H1 (cell line): ENCODE results near the gene TIMM10. TPM values are rescaled to one million over a fixed set of nuclear protein-coding genes. Genes with fewer than 3 reads are reported as not detected.

Experiments
- CEBPB ChIP-seq: IDR thresholded peaks from 2 replicates; pipeline ENCODE4 v1.6.1; 2012; ENCODE audit warnings: low read depth, low read length
- CHD2 ChIP-seq: IDR thresholded peaks from 2 replicates; pipeline ENCODE4 v1.6.1; 2012; ENCODE audit warnings: low read length, improper control_type of control experiment
- CTBP2 ChIP-seq: IDR thresholded peaks from 2 replicates; pipeline ENCODE4 v1.7.0; 2011; ENCODE audit warnings: borderline replicate concordance, mild to moderate bottlenecking, moderate library complexity, mixed read lengths, low read length; ENCODE audit not compliant: insufficient read depth, insufficient read length
- GABPA ChIP-seq: IDR thresholded peaks from 2 replicates; pipeline ENCODE4 v1.6.1; 2011; ENCODE audit warnings: mild to moderate bottlenecking, low read length, moderate library complexity, borderline replicate concordance; ENCODE audit not compliant: insufficient read depth
- JUN ChIP-seq: IDR thresholded peaks from 2 replicates; pipeline ENCODE4 v1.6.1; 2011; ENCODE audit warnings: low read depth, mild to moderate bottlenecking, improper control_type of control experiment, low read length
- NANOG ChIP-seq: IDR thresholded peaks from 2 replicates; pipeline ENCODE4 v1.6.1; 2011; ENCODE audit warnings: low read length, low read depth, mild to moderate bottlenecking, inconsistent platforms; ENCODE audit not compliant: insufficient read depth, poor library complexity, severe bottlenecking
- POLR2A ChIP-seq, 2 experiments: IDR thresholded peaks; 1 replicate in 1 of 2; 2 replicates in 1 of 2; pipeline ENCODE4 v1.6.1; 2011; ENCODE audit warnings: low read depth in 2 of 2, low read length in 2 of 2, mild to moderate bottlenecking in 2 of 2; ENCODE audit errors: control extremely low read depth in 1 of 2
- RBBP5 ChIP-seq: IDR thresholded peaks from 2 replicates; pipeline ENCODE4 v1.7.1; 2012; ENCODE audit warnings: low read depth, mild to moderate bottlenecking, inconsistent platforms, low read length, moderate library complexity, borderline replicate concordance
- SIX5 ChIP-seq: IDR thresholded peaks from 2 replicates; pipeline ENCODE4 v1.6.1; 2011; ENCODE audit warnings: mild to moderate bottlenecking, low read depth, low read length
- SP4 ChIP-seq: IDR thresholded peaks from 2 replicates; pipeline ENCODE4 v1.6.1; 2012; ENCODE audit warnings: low read length, inconsistent platforms
- polyA plus RNA-seq, 7 experiments: library from polyadenylated mRNA; depleted of rRNA in 3 of 7; stranded (reverse) in 5 of 7; unstranded in 2 of 7; fragments of >200 nt in 5 of 7; fragments of 200-250 nt in 2 of 7; gene quantifications; 1 replicate in 5 of 7; 2 replicates in 1 of 7; 4 replicates in 1 of 7; pipeline versions ENCODE4 v1.2.1 to v1.2.3, GENCODE V29; 2011 to 2013; ENCODE audit warnings: missing spikeins in 2 of 7, mixed read lengths in 2 of 7
- total RNA-seq: library from RNA; stranded (reverse); fragmentation: NEBNext Ultra II Directional; extraction: Animal tissue kit (Norgen Biotek cat#: 25700); gene quantifications from 2 replicates; pipeline ENCODE4 v1.2.1, GENCODE V29; 2021

TIMM10 gene
- total and polyA plus RNA-seq, 2 of the 8 experiments (the other 6 are each of a cell fraction or from before 2014, with no cell fraction given), result 117 to 227 TPM

DNA sequence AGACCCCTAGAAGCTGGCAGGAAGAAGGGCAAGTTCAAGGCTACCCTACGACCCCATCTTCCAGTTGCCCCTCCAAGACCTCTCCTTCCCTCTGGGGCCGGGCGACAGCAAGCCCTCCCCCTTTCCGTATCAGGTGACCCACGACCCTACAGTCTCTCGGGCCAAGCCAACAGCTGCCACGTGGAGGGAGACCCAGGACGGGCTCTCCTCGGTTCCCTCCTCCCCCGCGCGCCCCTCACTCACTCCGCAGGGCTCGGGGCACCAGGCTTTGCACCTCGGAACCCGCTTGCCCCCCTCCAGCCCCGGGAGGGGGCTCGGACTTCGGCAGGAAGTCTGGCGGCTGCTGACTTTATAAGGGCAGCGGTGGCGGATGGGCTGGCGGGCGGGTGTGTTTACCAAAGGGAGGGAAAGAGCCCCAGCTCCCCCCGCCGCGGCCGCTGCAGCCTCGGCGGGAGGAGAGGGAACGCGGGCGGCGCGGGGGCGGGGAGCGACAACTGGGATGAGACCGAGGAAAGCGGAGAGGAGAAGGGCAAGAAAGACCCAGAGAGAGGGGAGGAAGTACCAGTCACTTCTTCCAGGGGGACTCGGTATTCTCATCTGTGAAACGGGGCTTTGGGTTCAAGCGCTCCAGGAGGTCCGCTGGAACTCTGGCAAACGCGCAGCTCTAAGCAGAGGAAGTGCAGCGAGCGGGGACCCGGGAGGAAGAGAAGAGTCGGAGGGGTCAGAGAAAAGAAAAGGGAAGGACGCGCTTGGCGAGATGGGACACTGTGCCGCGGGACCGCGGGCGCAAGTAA, 15.8 kb downstream of the TIMM10 start (continued):
- no peak for TF ChIP-seq NANOG
- no peak for TF ChIP-seq SIX5
- peak in 1 of 2 experiments; percentile 58; a peak in 2 of 3 replicates for TF ChIP-seq POLR2A (IDR thresholded peaks at IDR 0.05; ENCODE audit: control extremely low read depth in 1 of 2, low read depth in 2 of 2, low read length in 2 of 2)
- no peak for TF ChIP-seq GABPA
- no peak for TF ChIP-seq JUN
- TF ChIP-seq CHD2, result no peak
- TF ChIP-seq CTBP2, result no peak
- TF ChIP-seq CEBPB, result no peak
- no peak for TF ChIP-seq RBBP5
- no peak for TF ChIP-seq SP4
